ENCODE results near the gene LY6G6D. TPM values are rescaled to one million over a fixed set of nuclear protein-coding genes. Genes with fewer than 3 reads are reported as not detected.

The LY6G6D gene
- total and polyA plus RNA-seq, 2 of the 13 experiments (the other 11 are each of a cell fraction or from before 2014, with no cell fraction given) = not detected

DNA sequence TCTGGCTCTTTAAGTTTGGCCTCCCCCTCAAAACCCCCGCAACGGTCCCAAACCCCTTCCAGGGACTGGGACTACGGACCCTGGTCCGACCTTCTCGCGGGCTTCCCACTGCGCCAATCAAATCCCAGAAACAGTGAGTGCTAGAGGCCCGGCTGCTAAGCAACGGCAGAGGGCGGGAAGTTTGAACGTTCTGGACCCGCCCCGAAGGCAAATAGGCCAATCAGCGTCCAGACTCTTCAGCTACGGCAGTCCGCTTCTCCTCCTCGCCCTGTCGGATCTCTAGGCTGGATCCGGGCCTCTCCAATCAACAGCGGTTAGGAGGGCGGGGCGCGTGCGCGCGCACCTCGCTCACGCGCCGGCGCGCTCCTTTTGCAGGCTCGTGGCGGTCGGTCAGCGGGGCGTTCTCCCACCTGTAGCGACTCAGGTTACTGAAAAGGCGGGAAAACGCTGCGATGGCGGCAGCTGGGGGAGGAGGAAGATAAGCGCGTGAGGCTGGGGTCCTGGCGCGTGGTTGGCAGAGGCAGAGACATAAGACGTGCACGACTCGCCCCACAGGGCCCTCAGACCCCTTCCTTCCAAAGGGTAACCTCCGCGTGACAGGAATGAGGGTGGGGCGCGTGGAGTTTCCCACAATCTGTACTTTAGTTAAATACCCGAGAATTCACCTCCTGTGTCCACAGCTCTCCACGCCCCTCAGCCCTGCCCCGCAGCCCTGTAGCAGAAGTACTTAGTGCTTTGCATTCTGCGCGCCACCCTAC is 24.7 kb downstream of the LY6G6D start, which contains the start of gene MSH5 (continued):
- TF ChIP-seq, protein P1, sequence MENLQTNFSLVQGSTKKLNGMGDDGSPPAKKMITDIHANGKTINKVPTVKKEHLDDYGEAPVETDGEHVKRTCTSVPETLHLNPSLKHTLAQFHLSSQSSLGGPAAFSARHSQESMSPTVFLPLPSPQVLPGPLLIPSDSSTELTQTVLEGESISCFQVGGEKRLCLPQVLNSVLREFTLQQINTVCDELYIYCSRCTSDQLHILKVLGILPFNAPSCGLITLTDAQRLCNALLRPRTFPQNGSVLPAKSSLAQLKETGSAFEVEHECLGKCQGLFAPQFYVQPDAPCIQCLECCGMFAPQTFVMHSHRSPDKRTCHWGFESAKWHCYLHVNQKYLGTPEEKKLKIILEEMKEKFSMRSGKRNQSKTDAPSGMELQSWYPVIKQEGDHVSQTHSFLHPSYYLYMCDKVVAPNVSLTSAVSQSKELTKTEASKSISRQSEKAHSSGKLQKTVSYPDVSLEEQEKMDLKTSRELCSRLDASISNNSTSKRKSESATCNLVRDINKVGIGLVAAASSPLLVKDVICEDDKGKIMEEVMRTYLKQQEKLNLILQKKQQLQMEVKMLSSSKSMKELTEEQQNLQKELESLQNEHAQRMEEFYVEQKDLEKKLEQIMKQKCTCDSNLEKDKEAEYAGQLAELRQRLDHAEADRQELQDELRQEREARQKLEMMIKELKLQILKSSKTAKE (CRISPR knock-in tag; IDR thresholded peaks at IDR 0.05; ENCODE audit: borderline replicate concordance) = peak; percentile 73
- TF ChIP-seq, protein P2, sequence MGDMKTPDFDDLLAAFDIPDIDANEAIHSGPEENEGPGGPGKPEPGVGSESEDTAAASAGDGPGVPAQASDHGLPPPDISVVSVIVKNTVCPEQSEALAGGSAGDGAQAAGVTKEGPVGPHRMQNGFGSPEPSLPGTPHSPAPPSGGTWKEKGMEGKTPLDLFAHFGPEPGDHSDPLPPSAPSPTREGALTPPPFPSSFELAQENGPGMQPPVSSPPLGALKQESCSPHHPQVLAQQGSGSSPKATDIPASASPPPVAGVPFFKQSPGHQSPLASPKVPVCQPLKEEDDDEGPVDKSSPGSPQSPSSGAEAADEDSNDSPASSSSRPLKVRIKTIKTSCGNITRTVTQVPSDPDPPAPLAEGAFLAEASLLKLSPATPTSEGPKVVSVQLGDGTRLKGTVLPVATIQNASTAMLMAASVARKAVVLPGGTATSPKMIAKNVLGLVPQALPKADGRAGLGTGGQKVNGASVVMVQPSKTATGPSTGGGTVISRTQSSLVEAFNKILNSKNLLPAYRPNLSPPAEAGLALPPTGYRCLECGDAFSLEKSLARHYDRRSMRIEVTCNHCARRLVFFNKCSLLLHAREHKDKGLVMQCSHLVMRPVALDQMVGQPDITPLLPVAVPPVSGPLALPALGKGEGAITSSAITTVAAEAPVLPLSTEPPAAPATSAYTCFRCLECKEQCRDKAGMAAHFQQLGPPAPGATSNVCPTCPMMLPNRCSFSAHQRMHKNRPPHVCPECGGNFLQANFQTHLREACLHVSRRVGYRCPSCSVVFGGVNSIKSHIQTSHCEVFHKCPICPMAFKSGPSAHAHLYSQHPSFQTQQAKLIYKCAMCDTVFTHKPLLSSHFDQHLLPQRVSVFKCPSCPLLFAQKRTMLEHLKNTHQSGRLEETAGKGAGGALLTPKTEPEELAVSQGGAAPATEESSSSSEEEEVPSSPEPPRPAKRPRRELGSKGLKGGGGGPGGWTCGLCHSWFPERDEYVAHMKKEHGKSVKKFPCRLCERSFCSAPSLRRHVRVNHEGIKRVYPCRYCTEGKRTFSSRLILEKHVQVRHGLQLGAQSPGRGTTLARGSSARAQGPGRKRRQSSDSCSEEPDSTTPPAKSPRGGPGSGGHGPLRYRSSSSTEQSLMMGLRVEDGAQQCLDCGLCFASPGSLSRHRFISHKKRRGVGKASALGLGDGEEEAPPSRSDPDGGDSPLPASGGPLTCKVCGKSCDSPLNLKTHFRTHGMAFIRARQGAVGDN (CRISPR knock-in tag; IDR thresholded peaks at IDR 0.05) = peak; percentile 100
- TF ChIP-seq BRD4 (CRISPR knock-in tag; IDR thresholded peaks at IDR 0.05) (peak; percentile 98), ZNF251 (CRISPR knock-in tag; IDR thresholded peaks at IDR 0.05) (peak; percentile 97; the same call in 1 of the 2 replicates), SPEN (CRISPR knock-in tag; IDR thresholded peaks at IDR 0.05; ENCODE audit: low read depth) (peak; percentile 94), RBM22 (optimal IDR thresholded peaks at IDR 0.05; ENCODE audit: low read length) (no peak), SP5 (CRISPR knock-in tag; IDR thresholded peaks at IDR 0.05; ENCODE audit: borderline replicate concordance, low read depth) (peak; percentile 82), IKZF4 (CRISPR knock-in tag; IDR thresholded peaks at IDR 0.05; ENCODE audit: borderline replicate concordance, low read depth, not compliant biosample characterization) (peak; percentile 98), ZNF775 (CRISPR knock-in tag; IDR thresholded peaks at IDR 0.05; ENCODE audit: borderline replicate concordance) (peak; percentile 92), NCOA2 (CRISPR knock-in tag; IDR thresholded peaks at IDR 0.05) (no peak; the same call in none of the 2 replicates), TCF7 (IDR thresholded peaks at IDR 0.05; ENCODE audit: low read depth) (no peak; the same call in 1 of the 2 replicates), SMARCE1 (IDR thresholded peaks at IDR 0.05; ENCODE audit: borderline replicate concordance) (no peak), FOSL2 (CRISPR knock-in tag; IDR thresholded peaks at IDR 0.05) (peak; percentile 39), MBNL3 (CRISPR knock-in tag; conservative IDR thresholded peaks at IDR 0.05) (no peak), NR2F6 (IDR thresholded peaks at IDR 0.05) (no peak), NR2F6 (CRISPR knock-in tag; IDR thresholded peaks at IDR 0.05) (peak; percentile 33; the same call in 1 of the 2 replicates), RAD21 (CRISPR knock-in tag; IDR thresholded peaks at IDR 0.05) (peak; percentile 51), AKAP8 (CRISPR knock-in tag; IDR thresholded peaks at IDR 0.05) (peak; percentile 76; the same call in 1 of the 2 replicates), PCBP2 (optimal IDR thresholded peaks at IDR 0.05; ENCODE audit: low read depth, low read length, poor library complexity, severe bottlenecking) (no peak), ZNF143 (CRISPR knock-in tag; IDR thresholded peaks at IDR 0.05) (no peak; the same call in none of the 2 replicates), AGO1 (IDR thresholded peaks at IDR 0.05; ENCODE audit: low read depth, low read length, poor library complexity, severe bottlenecking) (no peak), MZF1 (CRISPR knock-in tag; IDR thresholded peaks at IDR 0.05; ENCODE audit: borderline replicate concordance) (peak; percentile 46; the same call in 1 of the 2 replicates), TAF15 (IDR thresholded peaks at IDR 0.05; ENCODE audit: low read depth, low read length, poor library complexity, severe bottlenecking) (no peak)
- TF ChIP-seq, protein P3, sequence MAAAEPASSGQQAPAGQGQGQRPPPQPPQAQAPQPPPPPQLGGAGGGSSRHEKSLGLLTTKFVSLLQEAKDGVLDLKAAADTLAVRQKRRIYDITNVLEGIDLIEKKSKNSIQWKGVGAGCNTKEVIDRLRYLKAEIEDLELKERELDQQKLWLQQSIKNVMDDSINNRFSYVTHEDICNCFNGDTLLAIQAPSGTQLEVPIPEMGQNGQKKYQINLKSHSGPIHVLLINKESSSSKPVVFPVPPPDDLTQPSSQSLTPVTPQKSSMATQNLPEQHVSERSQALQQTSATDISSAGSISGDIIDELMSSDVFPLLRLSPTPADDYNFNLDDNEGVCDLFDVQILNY (CRISPR knock-in tag; conservative IDR thresholded peaks at IDR 0.05) = peak; percentile 99

Data from HepG2 (cell line).